GM18858 (cell line): ENCODE results near the gene UNC13B.

Experiments used
- ATAC-seq: cut with Tn5 transposase; IDR thresholded peaks from one replicate; pipeline ENCODE4 v1.9.1; 2021; ENCODE audit not compliant: unreplicated experiment

The UNC13B gene

GRCh38 chr9:35272989-35273388 lies 111.2 kb downstream of the UNC13B start:
- no peak for ATAC-seq

- no peak for ATAC-seq
Measured at GRCh38 chr9:35273591-35273990, 111.8 kb downstream of the UNC13B start.

- no peak for ATAC-seq
Measured at GRCh38 chr9:35274993-35275392, 113.2 kb downstream of the UNC13B start.

GRCh38 chr9:35277171-35277520 lies 115.3 kb downstream of the UNC13B start:
- no peak for ATAC-seq

- ATAC-seq = no peak
Measured at GRCh38 chr9:35277628-35278359, 116.0 kb downstream of the UNC13B start.

- no peak for ATAC-seq
Measured at GRCh38 chr9:35279946-35280345, 118.1 kb downstream of the UNC13B start.

- no peak for ATAC-seq
Measured at GRCh38 chr9:35280399-35280798, 118.6 kb downstream of the UNC13B start.

- no peak for ATAC-seq
Measured at GRCh38 chr9:35285731-35286130, 123.9 kb downstream of the UNC13B start.

GRCh38 chr9:35286381-35286780 lies 124.6 kb downstream of the UNC13B start:
- no peak for ATAC-seq

- no peak for ATAC-seq
Measured at GRCh38 chr9:35287987-35288632, 126.3 kb downstream of the UNC13B start.

GRCh38 chr9:35288778-35289177 lies 127.0 kb downstream of the UNC13B start:
- no peak for ATAC-seq

GRCh38 chr9:35293376-35293964 lies 131.7 kb downstream of the UNC13B start:
- ATAC-seq = no peak

- no peak for ATAC-seq
Measured at GRCh38 chr9:35294066-35294465, 132.3 kb downstream of the UNC13B start.

- no peak for ATAC-seq
Measured at GRCh38 chr9:35294556-35294955, 132.7 kb downstream of the UNC13B start.

GRCh38 chr9:35295369-35296036 lies 133.7 kb downstream of the UNC13B start:
- no peak for ATAC-seq

GRCh38 chr9:35303567-35303966 lies 141.8 kb downstream of the UNC13B start:
- no peak for ATAC-seq

- ATAC-seq = no peak
Measured at GRCh38 chr9:35306283-35306682, 144.5 kb downstream of the UNC13B start.

GRCh38 chr9:35308316-35308715 lies 146.5 kb downstream of the UNC13B start:
- ATAC-seq = no peak

GRCh38 chr9:35311891-35312639 lies 150.3 kb downstream of the UNC13B start:
- no peak for ATAC-seq

GRCh38 chr9:35313460-35313859 lies 151.7 kb downstream of the UNC13B start:
- no peak for ATAC-seq

GRCh38 chr9:35313916-35314315 lies 152.1 kb downstream of the UNC13B start:
- ATAC-seq = no peak
